HG02885 (cell line): ENCODE results near the gene MRPL43.

Experiments
- ATAC-seq: cut with Tn5 transposase; IDR thresholded peaks from one replicate; pipeline ENCODE4 v1.9.1; 2021; ENCODE audit warnings: mild to moderate bottlenecking; ENCODE audit not compliant: unreplicated experiment, poor library complexity

The MRPL43 gene

DNA sequence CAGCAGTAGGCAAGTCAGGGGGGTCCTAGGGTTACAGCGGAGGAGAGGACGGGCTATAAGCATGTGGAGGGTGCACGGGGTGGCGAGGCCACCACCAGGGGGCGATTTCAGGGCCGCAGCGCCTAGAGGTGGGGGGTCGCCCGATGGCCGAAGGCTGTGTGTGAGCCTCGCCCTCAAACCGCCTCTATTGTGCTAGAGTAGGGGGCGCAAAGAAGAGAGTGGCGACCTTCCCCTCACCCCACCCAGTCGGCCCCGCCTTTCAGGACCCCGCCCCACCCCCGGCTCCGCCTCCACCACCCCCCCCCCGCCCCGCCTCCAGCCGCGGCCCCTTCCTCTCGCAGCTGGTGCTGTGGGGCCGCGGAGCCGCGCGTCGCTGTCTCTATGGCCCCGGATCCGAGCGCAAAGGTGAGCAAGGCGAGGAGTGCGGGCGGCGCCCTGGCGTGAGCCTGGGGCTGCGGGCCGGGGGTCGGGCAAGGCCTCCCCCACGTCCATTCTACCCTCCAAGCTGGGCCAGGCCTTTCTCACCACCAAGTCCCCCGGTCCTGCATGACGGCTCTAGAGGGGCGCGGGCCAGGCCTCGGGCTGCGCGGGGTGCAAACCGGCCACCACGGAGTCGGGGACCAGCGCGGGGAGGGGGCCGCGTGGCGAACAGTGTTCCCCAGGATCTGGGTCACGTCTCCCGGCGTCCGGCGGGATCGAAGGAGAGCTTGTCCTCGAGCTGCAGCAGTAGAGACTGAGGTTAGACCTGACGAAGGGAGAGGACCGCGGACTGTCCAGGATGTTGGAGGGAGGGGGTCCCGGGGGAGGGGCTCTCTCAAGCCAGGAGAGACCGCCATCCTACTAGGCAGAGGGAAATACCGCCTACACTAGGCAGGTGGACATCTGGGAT, 17.9 kb downstream of the MRPL43 start, which contains the start of gene SEMA4G:
Gene SEMA4G (plus strand): TSS at position 318 of the 889 bp plus-strand sequence. CDS start 3,409 bp downstream, outside the sequence.
- ATAC-seq = no peak

DNA sequence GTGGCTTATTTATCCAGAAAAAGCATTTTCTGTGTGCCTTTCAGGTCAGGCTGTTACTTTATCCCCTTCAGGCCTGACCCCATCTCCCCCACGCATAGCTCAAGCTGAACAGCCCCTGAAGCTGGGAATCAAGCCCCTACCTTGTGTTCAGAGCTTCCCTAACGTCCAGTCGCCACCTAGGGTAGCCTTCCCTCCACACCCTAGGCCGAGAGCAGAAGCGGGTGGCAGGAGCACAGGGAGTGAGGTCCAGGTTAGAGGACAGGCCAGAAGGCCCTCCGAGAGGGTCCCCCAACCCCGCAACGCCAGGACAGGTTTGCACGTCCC, 18.5 kb downstream of the MRPL43 start:
- ATAC-seq = no peak

DNA sequence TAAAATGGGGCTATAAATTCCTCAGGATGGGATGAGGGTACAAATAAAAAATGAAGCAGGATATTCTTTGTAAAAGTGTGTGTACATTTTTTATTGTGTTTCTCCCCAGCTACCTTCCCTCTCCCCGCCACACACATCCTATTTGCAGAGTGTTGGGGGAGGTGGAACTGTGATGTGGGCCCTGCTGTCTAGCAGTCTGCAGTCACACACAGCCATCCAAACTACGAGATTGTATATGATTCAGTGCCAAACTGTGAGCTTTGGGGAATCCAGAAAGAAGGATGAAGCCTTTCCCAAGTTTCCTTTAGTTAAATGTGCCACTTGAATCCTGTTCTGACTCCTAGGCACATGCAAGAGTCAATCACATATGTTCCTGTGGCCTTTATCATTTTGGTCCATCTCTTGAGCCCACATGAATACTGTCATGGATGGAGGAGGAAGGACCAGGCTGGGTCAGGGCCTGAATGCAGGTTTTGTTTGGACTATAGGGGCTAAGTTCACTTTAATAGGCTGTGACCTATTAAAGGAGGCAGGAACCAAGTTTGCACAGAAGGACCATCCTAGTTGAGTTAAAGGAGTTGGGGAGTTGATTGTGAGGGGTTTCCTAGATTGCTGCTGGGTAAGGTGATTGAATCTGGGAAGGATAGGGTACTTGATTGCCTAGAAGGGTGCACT, 19.1 kb downstream of the MRPL43 start:
- no peak for ATAC-seq

DNA sequence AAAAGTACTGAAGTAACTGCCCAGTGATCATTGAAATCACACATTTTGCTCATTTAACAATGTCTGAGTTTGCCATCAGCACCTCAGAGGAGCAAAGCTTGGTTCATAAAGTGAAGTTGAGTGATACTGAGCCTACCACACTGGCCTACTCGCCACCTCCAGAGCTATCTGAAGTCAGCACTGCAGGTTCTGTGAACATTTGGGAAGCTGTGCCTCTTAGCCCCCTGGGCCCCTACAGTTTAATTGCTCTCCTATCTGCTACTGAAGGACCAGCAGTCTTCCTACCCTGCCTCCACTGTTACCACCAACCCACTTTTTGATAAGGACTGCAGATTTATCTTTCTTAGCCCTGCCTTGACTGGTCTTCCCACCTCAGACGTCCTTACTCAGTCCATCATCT, 20.0 kb downstream of the MRPL43 start:
- no peak for ATAC-seq

DNA sequence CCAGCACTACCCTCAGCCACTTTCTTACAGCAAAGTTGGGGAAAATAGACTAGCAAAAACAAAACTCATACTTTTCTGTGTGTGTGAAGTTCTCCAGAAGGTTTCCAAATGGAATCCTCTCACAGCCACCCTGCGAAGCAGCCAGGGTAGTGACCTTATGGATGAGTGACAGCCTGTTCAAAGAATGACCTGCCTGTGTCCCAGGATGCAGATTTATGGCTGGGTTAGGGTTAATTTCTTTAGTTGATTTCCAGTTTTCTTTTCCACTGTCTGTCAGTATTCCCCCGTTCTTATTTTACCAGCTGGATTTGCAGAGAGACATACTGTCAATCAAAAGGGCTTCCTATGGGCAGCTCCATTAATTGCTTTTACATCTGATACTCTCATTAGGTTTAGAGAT, 20.4 kb downstream of the MRPL43 start:
- ATAC-seq = no peak

DNA sequence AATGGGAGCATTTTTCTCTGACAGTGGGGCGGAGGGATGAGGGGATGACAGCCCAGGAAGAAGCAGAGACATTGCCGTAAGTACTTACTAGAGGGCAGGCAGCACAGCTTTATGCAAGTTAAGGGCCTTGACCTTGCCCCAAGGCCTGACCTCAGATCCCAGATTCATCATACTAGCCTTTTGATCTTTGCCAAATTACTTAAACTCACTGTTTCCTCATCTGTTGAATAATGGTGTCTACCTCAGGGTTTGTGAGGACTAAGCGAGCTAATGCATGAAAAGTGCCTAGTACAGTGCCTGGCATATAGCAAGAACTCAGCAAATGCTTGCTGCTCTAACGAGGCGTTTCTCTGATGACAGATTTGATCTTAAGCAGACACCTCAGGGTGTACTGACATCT, 21.5 kb downstream of the MRPL43 start:
- ATAC-seq = no peak

DNA sequence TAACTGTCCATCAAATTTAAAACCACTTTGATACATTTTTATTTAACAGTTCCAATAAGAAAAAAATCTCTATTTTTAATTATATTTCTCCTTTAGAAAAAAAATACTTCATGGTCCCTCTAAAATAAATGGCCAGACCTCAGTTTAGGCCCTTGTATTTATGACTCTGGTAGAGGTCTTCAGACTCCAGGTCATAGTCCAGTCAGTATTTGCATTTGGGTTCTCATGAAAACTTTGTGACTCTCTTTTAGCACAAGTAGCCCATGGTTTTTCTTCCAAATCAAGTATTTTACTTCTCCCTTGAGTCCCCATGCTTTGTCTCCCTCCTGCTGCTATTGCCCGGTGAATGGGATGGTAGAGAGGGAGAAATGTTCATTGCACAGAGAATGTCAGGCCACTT, 23.5 kb downstream of the MRPL43 start:
- no peak for ATAC-seq

DNA sequence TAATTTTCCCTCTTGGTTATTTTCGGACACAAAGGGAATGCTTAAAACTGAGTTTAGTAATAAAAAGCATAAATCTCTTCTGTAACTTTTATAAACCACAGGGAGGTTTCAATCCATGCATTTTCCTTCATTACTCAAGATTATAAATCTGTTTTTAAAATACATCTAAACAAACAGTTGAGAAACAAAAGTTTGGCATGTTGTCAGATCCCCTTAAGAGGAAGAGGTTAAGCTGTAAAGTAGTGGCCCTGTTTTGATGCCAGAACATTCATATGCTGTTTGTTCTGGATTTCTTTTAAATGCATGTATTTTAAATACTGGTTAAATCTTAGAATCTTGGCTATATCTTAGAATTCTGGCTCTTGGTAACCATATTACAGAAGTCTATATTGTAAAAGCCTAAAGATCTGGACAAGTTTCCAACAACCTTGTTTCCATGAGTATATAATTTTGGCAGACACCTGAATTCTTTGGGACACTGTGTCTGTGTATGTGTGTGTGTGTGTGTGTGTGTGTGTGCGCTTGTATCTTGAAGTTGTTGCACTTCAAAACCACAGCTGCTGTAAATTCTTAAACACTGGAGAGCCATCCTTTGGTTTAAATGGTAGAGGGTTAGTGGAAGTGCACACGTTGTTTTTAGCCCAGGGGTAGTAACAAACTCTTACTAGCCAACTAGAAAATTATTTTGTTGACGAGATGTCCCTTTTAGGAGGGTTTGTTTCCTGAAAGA, 24.8 kb downstream of the MRPL43 start:
- ATAC-seq = no peak

DNA sequence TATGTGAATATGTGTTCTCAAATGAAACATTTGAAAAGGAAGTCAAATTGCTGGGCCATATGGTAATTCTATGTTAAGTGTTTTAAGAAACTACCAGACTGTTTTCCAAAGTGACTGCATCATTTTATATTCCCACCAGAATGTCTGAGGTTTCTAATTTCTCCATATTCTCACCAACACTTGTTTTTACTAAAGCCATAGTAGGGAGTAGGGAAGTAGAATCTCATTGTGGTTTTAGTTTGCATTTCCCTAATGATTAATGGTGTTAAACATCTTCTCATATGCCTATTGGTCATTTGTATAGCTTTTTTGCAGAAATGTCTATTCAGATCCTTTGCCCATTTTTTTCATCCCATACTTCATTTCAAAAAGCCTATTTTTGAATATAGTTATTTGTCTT, 27.0 kb downstream of the MRPL43 start:
- no peak for ATAC-seq

DNA sequence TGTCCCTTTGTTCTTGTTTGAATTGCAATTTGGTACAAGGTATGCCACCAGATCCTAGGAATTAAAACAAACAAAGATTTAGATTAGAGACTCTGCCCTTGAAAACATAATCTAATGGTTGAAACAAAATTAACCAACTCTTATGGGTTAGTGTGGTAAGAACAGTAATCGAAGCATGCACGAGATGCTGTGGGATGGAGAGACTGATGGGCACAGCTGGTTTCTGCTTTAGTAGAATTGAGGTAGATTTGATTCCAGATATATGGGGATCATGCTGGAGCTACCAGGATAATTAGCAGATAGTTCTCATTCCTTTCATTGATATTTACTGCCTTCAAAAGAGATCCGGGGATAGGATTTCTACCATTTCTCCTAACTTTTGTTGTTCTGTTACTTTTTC, 38.4 kb downstream of the MRPL43 start:
- no peak for ATAC-seq

DNA sequence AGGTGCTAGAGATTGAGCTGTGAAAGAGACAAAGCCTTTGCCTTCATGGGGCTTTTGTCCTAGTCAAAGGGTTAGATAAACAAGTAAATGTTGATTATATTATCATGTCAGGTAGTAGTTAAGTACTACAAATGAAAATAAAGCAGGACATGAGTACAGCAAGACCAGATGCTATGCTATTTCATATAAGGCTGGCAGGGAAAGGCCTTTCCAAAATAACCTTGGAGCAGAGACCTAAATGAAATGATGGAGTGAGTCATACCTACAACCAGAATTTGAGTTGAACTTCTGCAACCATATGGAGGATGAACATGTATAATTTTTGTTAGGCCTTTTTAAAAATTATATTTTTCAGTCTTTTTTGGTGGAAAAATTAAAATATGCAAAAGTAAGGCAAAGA, 41.5 kb downstream of the MRPL43 start:
- no peak for ATAC-seq

DNA sequence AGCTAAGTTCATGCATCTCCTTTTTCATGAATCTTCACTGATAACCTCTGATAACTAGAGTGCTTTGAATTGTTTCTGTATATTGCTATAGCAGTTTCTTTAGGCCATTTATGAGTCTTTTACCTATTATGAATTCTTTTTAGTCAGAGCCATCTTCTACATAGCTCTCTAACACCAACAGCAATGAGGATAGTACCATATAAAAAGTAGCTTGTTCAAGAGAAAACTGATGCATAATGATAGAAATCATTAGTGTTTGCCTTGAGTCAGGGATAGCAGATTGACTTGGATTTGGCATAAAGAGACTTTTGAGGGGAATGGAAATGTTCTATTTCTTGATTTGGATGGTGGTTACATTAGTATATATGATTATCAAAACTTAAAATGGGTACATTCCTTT, 43.8 kb downstream of the MRPL43 start:
- ATAC-seq = no peak

DNA sequence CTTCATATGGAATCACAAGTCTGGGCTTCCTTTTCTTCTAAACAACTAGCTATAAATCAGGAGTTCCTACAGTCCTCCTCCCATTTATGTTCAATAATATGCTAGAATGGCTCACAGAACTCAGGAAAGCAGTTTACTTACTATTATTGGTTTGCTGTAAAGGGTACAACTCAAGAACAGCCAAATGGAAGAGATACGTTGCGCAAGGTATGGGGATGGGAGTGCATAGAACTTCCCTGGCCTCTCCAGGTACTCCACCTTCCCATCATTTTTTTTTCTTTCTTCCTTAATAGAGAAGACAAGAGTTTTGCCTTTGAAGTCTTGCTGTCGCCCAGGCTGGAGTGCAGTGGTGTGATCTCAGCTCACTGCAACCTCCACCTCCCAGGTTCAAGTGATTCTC, 45.1 kb downstream of the MRPL43 start:
- no peak for ATAC-seq

DNA sequence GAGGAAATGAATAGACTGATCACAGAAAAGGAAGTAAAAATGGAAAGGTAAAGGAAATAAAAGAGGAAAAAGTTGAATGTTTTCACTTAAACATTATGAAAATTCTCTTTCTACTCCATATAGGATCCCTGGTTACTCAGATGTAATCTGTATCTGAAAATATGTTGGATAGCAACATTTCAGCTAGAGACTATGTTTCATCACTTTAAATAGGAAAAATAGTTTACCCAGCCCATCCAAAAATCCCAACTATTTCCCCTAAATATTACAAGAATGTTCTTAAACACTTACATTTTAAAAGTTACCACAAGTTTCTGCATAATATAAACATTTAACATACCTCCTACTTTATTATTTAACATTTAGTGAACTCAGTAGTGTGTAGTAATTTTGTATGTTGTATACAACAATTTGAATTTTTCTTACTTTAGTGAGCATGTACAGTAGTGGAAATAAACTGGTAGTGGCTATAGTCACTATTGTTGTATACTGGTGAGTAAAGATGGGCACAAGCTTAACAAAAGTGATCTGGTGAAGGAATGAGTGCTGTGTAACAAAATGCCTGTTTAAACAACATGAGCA, 47.4 kb downstream of the MRPL43 start:
- ATAC-seq = no peak
